ENCODE results near the gene EFNA4. TPM values are rescaled to one million over a fixed set of nuclear protein-coding genes. Genes with fewer than 3 reads are reported as not detected.

Gene EFNA4
- polyA plus RNA-seq, 1 donor = 36.0 TPM

DNA sequence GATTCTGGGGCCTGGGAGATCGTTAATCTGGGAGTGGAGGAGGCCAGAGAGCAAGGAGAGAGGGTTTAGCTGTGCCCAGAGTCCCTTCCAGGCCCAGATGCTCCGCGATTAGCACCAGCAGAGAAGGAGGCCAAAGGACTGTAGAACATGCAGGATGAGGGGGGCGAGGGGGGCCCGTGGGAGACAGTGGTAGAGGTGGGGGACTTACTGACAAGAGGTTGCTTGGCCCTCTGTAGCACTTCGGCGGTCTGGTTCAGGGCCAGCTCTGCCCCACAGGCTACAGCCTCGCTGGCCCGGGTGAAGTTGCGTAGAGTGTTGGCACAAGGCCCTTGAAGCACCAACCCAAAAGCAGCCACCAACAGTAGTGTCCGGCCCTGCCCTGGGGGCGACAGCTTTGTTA, 30.7 kb upstream of the EFNA4 start:
- no peak for DNase-seq
- Histone ChIP-seq H3K27me3 (ENCODE audit: control insufficient read depth, insufficient read depth, low read length) (no peaks in the 10 kb centered on the region), H3K36me3 (ENCODE audit: control insufficient read depth, insufficient read depth, low read length) (no peaks in the 10 kb centered on the region), H3K4me1 (ENCODE audit: control insufficient read depth, insufficient read depth, low read length) (peaks cover 2% of the 10 kb centered on the region), H3K27ac (ENCODE audit: low read length) (no peak overlapping the region), H3K4me3 (ENCODE audit: low read length) (no peak overlapping the region), H3K9me3 (ENCODE audit: control insufficient read depth, low read depth, low read length) (no peaks in the 10 kb centered on the region)
- no CpG with 5 or more reads among the region's 12 CpGs for WGBS (ENCODE audit: insufficient coverage, low lambda C conversion rate)

DNA sequence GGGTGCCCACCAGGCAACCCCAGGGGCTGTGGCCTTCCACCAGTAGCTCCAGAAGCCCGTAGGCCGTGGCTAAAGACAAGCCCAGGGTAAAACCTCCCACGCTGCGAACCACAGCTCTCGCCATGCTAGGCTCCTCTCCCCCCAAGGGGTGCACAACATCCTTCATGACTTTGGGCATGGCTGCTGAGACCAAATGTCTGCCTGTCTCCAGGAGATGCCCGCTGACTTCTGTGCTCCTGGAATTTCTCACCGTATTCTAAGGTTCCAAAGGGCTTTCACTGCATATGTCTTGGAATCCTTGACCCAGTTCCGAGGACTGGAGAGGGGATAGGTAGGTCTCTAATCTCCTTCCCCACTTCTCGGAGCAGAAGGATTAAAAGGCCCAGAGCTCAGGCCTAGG, 30.0 kb upstream of the EFNA4 start, which contains the start of the genes DCST1 and DCST2:
DCST1 (plus strand) TSS at position 301 of the 400 bp plus-strand sequence. CDS start 213 bp downstream, outside the sequence.
DCST2 (minus strand) TSS at position 258 of the 400 bp plus-strand sequence; CDS start at position 178, 80 bp downstream.
- no peaks in the 10 kb centered on the region for H3K36me3 ChIP-seq (ENCODE audit: control insufficient read depth, insufficient read depth, low read length)
- H3K4me3 ChIP-seq (ENCODE audit: low read length) = no peak within 1 kb of the TSS
- no peaks in the 10 kb centered on the region for H3K9me3 ChIP-seq (ENCODE audit: control insufficient read depth, low read depth, low read length)
- no CpG with 5 or more reads among the region's 9 CpGs for WGBS (ENCODE audit: insufficient coverage, low lambda C conversion rate)
- H3K27ac ChIP-seq (ENCODE audit: low read length) = no peak within 1 kb of the TSS
- no peaks in the 10 kb centered on the region for H3K27me3 ChIP-seq (ENCODE audit: control insufficient read depth, insufficient read depth, low read length)
- H3K4me1 ChIP-seq (ENCODE audit: control insufficient read depth, insufficient read depth, low read length) = peaks cover 8% of the 10 kb centered on the region
- DNase-seq = no peak

DNA sequence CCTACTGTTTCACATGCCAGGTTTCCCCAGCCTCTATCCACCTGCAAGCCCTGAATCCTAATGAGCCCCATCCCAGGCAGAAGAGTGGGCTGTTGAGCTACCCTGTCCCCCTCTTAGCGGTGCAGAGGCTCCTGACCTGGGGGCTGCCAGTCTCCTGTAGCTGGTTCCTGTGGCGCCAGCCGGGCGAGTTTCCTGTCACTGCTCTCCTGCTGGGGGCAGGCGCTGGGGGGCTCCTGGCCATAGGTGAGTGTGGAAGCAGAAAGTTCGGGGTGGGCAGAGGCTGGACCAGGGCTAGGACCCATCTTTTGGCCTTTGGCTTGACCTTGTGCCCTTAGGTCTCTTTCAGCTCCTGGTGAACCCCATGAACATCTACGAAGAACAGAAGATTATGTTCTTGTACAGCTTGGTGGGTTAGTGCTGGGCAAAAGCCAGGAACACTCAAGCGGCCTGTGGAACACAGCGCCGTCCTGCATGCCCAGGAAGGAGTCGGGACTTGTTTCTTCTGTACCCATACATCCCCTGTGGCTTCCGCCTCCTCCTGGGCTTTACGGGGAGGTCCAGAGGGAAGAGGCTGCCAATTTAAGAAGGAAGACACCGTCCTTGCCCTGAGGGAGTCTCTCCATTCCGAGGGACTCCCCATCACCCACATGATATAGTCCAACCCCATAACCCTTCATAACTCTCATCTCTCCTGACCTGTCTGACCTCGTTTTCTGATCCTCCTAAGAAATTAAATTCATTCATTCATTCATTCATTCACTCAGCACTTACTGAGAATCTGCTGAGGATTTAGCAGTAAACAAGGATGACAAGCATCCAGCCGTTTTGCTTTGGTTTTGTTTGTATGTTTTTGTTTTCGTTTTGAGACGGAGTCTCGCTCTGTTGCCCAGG, 29.0 kb upstream of the EFNA4 start:
- Histone ChIP-seq H3K27ac (ENCODE audit: low read length) (no peak overlapping the region), H3K4me1 (ENCODE audit: control insufficient read depth, insufficient read depth, low read length) (peaks cover 8% of the 10 kb centered on the region), H3K36me3 (ENCODE audit: control insufficient read depth, insufficient read depth, low read length) (no peaks in the 10 kb centered on the region), H3K27me3 (ENCODE audit: control insufficient read depth, insufficient read depth, low read length) (no peaks in the 10 kb centered on the region), H3K9me3 (ENCODE audit: control insufficient read depth, low read depth, low read length) (no peaks in the 10 kb centered on the region), H3K4me3 (ENCODE audit: low read length) (no peak overlapping the region)
- DNase-seq = no peak
- WGBS (ENCODE audit: insufficient coverage, low lambda C conversion rate) = 90% methylated on average over 2 of the region's 20 CpGs

DNA sequence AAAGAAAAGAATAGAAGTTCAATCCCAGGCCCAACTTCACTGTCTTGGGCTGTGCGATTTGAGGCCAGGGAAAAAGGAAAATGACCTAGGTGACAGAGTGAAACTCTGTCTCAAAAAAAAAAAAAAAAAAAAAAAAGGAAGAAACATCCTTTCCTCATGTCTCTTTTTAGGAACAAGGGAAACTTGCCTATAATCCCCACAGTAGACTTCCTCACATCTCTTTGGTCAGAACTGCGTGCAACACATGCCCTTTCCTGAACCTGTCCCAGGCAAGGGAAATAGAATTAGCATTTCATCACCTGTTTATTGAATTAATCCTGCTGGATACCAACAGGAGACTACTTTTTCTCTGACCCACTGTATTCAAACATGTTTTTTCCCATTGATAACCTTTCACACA, 27.6 kb upstream of the EFNA4 start:
- H3K36me3 ChIP-seq (ENCODE audit: control insufficient read depth, insufficient read depth, low read length) = no peaks in the 10 kb centered on the region
- H3K4me3 ChIP-seq (ENCODE audit: low read length) = no peak overlapping the region
- peaks cover 8% of the 10 kb centered on the region for H3K4me1 ChIP-seq (ENCODE audit: control insufficient read depth, insufficient read depth, low read length)
- H3K9me3 ChIP-seq (ENCODE audit: control insufficient read depth, low read depth, low read length) = no peaks in the 10 kb centered on the region
- H3K27ac ChIP-seq (ENCODE audit: low read length) = no peak overlapping the region
- H3K27me3 ChIP-seq (ENCODE audit: control insufficient read depth, insufficient read depth, low read length) = no peaks in the 10 kb centered on the region
- WGBS (ENCODE audit: insufficient coverage, low lambda C conversion rate) = 100% methylated on average over 1 of the region's 2 CpGs
- DNase-seq = no peak

DNA sequence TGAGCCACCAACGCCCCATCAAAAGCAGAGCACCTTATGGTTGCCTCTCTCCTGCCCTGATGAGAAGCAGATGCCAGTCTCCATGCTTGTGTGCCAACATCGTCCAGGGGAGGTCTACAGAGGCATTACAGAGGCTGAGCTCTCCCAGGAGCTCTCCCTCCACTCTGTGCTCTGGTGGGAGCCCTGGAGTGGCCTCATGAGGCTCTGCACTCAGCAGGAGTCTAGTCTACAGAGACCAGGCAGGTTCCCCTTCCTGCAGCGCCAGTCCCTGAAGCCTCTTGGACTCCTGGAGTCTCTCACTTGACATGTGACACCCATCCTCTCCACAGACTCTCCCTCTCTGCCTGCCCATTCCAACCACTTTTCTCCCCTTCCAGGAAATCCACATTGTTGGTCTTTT, 26.5 kb upstream of the EFNA4 start:
- Histone ChIP-seq H3K4me3 (ENCODE audit: low read length) (no peak overlapping the region), H3K27ac (ENCODE audit: low read length) (no peak overlapping the region), H3K27me3 (ENCODE audit: control insufficient read depth, insufficient read depth, low read length) (no peaks in the 10 kb centered on the region), H3K9me3 (ENCODE audit: control insufficient read depth, low read depth, low read length) (no peaks in the 10 kb centered on the region), H3K4me1 (ENCODE audit: control insufficient read depth, insufficient read depth, low read length) (peaks cover 8% of the 10 kb centered on the region), H3K36me3 (ENCODE audit: control insufficient read depth, insufficient read depth, low read length) (no peaks in the 10 kb centered on the region)
- no peak for DNase-seq
- WGBS (ENCODE audit: insufficient coverage, low lambda C conversion rate) = no CpG with 5 or more reads among the region's 3 CpGs

DNA sequence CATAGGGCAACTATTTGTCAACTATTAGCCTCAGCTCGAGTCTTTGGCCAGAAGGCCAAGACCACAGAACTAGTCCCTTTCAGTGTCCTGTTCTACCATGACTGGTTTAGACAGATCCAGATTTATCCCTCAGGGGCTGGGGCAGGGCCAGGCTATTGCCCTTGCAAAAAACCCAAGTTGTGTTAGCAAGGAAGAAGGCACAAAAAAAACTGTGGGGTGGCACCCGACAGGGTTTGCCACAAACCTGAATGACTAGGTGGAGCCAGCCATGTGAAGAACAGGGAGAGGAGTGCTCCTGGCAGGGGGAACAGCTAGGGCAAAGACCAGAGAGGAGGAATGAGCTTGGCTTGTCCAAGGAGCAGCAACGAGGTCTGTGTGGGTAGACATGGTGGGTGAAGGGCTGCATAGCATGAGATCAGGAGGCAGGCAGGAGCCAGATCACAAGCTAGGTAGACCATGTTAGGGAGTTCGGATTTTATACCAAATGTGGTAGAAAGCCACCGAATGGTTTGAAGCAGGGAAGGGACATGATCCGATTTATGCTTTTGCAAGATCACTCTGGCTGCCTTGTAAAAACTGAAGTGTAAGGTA, 25.6 kb upstream of the EFNA4 start:
- Histone ChIP-seq H3K36me3 (ENCODE audit: control insufficient read depth, insufficient read depth, low read length) (no peaks in the 10 kb centered on the region), H3K4me3 (ENCODE audit: low read length) (no peak overlapping the region), H3K27ac (ENCODE audit: low read length) (no peak overlapping the region), H3K27me3 (ENCODE audit: control insufficient read depth, insufficient read depth, low read length) (no peaks in the 10 kb centered on the region), H3K9me3 (ENCODE audit: control insufficient read depth, low read depth, low read length) (no peaks in the 10 kb centered on the region), H3K4me1 (ENCODE audit: control insufficient read depth, insufficient read depth, low read length) (peaks cover 13% of the 10 kb centered on the region)
- no peak for DNase-seq
- WGBS (ENCODE audit: insufficient coverage, low lambda C conversion rate) = 100% methylated on average over 1 of the region's 6 CpGs

DNA sequence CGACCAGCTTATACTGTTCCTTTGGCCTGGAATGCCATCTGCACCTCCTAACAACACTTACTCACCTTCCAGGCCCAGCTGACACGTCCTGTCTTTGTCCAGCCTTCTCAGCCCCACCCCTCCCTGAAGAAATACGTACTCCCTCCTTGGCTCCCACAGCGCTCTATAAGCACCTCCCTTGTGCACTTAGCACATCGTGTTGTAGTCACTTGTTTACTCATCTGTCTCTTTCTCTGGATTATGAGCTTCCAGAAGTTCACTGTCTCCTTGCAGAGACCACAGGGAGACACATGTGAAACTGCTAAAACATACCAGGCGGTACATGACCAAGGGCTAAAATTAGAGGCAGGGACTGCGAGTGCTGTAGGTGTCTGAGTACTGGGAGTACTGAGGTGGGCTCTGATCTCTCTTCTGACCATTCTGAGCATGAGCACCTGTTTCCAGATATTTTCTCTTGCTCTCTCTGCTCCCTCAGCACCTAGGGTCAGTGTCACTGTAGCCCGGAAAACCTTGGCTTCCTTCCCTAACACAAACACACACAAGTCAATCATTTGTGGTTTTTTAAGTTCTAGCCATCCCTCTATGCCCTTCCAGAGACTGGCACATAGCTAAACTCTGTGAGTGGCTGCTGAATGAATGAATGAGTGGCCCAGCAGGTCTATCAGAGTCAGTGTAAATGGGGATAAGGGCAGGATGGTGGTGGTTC, 24.8 kb upstream of the EFNA4 start:
- H3K27ac ChIP-seq (ENCODE audit: low read length) = no peak overlapping the region

DNA sequence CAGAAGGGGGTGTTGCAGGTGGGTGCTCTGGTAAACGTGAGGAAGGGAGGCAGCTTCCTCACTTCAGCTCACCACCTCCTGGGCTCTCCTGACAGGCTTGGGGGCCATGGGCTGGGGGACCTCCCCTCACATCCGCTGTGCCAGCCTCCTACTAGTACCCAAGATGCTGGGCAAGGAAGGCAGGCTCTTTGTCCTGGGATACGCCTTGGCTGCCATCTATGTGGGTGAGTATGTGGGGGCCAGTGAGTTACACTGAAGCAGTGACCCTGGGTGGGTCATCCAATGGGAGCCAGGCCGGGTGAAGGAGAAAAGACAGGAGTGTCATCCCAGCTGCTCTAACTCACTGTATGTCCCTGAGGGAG, 24.3 kb upstream of the EFNA4 start:
- peaks cover 26% of the 10 kb centered on the region for H3K4me1 ChIP-seq (ENCODE audit: control insufficient read depth, insufficient read depth, low read length)
- no peaks in the 10 kb centered on the region for H3K36me3 ChIP-seq (ENCODE audit: control insufficient read depth, insufficient read depth, low read length)
- no peak for DNase-seq
- no peaks in the 10 kb centered on the region for H3K9me3 ChIP-seq (ENCODE audit: control insufficient read depth, low read depth, low read length)
- H3K4me3 ChIP-seq (ENCODE audit: low read length) = no peak overlapping the region
- H3K27ac ChIP-seq (ENCODE audit: low read length) = no peak overlapping the region
- no CpG with 5 or more reads among the region's 4 CpGs for WGBS (ENCODE audit: insufficient coverage, low lambda C conversion rate)
- H3K27me3 ChIP-seq (ENCODE audit: control insufficient read depth, insufficient read depth, low read length) = no peaks in the 10 kb centered on the region

More for the DNA sequence above, 24.8 kb upstream of the EFNA4 start:
- Histone ChIP-seq H3K27me3 (ENCODE audit: control insufficient read depth, insufficient read depth, low read length) (no peaks in the 10 kb centered on the region), H3K36me3 (ENCODE audit: control insufficient read depth, insufficient read depth, low read length) (no peaks in the 10 kb centered on the region), H3K4me3 (ENCODE audit: low read length) (no peak overlapping the region), H3K9me3 (ENCODE audit: control insufficient read depth, low read depth, low read length) (no peaks in the 10 kb centered on the region), H3K4me1 (ENCODE audit: control insufficient read depth, insufficient read depth, low read length) (peaks cover 21% of the 10 kb centered on the region)
- peak in 1 of 2 donors; percentile 65 for DNase-seq
- WGBS (ENCODE audit: insufficient coverage, low lambda C conversion rate) = no CpG with 5 or more reads among the region's 8 CpGs

DNA sequence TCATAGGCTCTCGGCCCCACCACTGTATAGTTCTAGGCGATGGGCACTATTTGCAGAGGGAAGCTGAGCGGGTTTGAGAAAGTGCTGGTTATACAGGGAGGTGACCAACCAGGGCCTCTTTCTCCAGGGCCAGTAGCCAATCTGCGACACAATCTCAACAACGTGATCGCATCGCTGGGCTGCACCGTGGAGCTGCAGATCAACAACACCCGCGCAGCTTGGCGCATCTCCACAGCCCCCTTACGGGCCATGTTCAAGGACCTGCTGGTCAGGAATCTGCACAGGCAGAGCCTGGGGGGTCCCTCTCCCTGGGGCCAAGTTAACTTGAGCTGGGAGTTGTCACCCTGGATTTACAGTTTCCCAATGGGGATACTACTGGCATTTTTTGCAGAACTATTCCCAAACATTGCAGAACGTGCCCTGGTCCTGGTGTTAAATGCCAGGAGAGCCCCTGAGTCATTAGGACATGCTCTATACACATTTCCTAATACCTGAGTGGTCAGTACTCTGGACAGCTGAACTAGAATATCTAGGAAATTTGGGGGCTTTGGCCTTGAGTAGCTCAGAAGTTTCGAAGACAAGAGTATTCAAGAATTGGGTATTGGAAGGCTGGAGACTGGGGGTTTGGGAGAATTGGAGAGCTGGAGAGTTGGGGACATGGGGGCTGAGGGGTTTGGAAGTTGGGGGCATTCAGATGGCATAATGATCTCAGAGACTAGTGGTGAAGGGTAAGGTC, 23.0 kb upstream of the EFNA4 start:
- WGBS (ENCODE audit: insufficient coverage, low lambda C conversion rate) = no CpG with 5 or more reads among the region's 14 CpGs
- Histone ChIP-seq H3K9me3 (ENCODE audit: control insufficient read depth, low read depth, low read length) (no peaks in the 10 kb centered on the region), H3K27me3 (ENCODE audit: control insufficient read depth, insufficient read depth, low read length) (no peaks in the 10 kb centered on the region), H3K27ac (ENCODE audit: low read length) (no peak overlapping the region), H3K36me3 (ENCODE audit: control insufficient read depth, insufficient read depth, low read length) (no peaks in the 10 kb centered on the region), H3K4me1 (ENCODE audit: control insufficient read depth, insufficient read depth, low read length) (peaks cover 34% of the 10 kb centered on the region), H3K4me3 (ENCODE audit: low read length) (no peak overlapping the region)
- DNase-seq = no peak

DNA sequence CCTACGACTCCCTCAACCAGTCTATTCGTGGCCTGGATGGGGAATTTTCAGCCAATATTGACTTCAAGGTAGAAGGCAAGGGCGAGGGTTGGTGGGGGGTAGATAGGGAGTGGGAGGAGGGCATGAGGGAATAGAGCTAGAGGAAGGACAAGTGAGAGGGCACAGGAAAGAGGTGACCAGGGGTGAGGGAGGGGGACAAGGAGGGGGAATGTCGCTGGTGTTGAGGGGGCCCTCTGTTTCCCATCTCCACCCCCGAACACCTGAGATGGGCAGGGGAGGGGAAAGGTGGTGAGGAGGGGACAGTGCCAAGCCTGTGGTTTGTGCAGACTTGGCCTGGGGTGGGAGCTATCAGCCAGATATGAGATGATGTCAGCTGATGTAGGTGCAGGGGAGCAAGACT, 20.8 kb upstream of the EFNA4 start:
- Histone ChIP-seq H3K27ac (ENCODE audit: low read length) (peak overlapping the region; percentile 95), H3K4me3 (ENCODE audit: low read length) (no peak overlapping the region), H3K9me3 (ENCODE audit: control insufficient read depth, low read depth, low read length) (no peaks in the 10 kb centered on the region), H3K36me3 (ENCODE audit: control insufficient read depth, insufficient read depth, low read length) (no peaks in the 10 kb centered on the region), H3K4me1 (ENCODE audit: control insufficient read depth, insufficient read depth, low read length) (peaks cover 33% of the 10 kb centered on the region), H3K27me3 (ENCODE audit: control insufficient read depth, insufficient read depth, low read length) (no peaks in the 10 kb centered on the region)
- WGBS (ENCODE audit: insufficient coverage, low lambda C conversion rate) = no CpG with 5 or more reads among the region's 5 CpGs
- DNase-seq = no peak
